DLD1 (cell line): ENCODE data around the gene BRPF1.

Source experiments
- in situ Hi-C: cut with HindIII; loops from 2 replicates; pipeline ENCODE4 v1.10.0; 2017; ENCODE audit warnings: low sequenced_read_pairs

The BRPF1 gene

DNA sequence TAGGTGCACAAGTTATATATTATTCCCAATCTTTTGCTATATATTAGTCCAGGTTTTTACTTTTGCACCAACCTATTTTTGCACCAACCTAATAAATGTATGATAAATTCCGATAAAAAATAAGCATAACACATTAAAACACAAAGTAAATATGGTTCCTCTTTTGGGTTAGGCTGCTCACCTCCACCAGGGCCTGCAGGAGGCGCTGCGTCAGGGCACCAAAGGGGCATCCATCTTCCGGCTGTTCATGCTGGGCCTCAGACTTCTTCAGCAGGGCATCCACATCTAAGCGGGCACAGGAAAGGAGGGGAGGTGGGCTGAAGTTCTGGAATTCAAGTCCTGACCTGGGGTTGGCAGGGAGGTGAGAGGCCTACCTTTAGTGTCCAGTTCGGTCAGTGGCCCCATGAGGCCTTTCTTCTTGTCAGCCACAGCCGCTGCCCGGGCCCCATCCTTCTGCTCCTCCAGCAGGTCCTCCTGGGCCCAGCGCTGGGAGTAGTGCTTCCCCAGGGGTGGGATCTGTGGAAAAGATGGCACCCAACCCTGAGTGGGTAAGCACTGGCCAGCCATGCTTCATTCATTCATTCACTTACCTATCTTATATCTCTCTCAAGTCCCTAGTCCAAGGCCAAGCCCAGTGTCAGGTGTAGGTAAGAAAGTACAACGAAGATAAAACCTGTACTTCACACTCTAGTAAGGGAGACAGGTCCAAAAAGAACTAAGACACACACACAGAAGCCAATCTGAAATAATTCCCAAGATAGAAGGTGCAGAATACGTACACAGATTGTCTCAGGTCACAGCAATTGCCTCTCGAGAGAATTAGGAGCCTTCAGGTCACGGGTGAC lies 55.5 kb downstream of the BRPF1 start:
- in situ Hi-C loops: no loop called here

DNA sequence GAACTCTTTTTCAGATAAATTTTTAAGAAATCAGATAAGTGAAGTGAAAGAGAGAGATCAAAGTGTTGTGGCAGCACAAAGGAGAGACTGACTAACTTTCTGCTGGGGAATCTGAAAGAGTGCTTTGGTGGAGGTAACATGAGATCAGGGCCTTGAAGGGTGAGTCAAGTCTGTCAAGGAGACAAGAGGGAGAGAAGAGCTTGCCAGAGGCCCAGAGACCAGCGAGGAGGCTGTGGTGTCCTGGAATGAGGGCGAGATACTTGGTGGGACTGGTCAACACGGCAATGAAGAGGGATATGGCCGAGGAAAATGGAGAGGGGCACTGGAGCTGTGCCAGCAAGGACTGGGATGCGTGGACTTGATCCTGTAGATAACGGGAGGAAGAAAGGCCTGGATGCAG lies 56.2 kb downstream of the BRPF1 start:
- in situ Hi-C loops: no loop called here

DNA sequence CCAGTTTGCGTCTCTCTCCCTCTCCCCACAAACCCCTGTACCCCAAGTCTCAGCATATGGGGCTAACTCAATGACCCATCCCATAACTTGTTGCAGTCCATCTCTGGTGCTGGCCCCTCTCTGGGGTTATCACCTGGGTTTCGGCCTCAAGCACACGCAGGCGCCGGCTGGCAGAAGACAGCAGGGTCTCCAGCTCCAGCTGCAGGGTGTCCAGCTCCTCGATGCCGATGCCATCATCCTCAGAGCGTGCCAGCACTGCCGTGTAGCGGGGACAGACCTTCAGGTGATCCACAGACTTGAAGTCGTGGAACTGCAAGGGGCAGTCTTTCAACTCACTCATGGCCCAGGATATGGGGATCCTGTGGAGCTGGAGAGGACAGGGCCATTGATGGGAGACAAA lies 59.6 kb downstream of the BRPF1 start:
- in situ Hi-C loops: no loop called here

DNA sequence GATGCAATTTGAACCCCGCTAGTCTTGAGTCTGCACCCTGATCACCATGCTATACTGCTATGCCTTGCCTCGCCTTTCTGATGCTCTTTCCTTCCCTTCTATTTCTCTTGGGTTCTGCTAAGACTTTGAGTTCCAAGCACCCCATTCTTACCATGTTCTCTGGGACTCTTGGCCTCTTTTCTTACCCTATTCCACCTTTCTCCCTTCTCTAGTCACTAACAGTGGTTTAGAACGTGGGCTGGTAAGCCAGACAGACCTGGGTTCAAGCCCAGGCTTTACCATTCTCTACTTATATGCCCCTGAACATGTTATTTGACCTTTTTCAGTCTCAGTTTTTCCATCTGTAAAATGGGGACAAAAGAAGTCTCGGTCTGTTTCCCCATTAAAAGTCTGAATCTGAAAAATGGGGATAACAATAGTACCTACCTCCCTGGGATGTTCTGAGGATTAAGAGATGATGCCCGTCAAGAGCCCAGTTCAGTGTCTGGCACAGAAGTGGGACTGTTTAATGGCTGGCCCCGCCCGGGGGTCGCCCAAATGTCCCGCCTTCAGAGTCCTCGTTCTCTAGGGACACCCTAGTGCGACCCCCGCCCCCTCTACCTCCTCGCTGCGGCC lies 60.4 kb downstream of the BRPF1 start:
- in situ Hi-C loops: no loop called here

DNA sequence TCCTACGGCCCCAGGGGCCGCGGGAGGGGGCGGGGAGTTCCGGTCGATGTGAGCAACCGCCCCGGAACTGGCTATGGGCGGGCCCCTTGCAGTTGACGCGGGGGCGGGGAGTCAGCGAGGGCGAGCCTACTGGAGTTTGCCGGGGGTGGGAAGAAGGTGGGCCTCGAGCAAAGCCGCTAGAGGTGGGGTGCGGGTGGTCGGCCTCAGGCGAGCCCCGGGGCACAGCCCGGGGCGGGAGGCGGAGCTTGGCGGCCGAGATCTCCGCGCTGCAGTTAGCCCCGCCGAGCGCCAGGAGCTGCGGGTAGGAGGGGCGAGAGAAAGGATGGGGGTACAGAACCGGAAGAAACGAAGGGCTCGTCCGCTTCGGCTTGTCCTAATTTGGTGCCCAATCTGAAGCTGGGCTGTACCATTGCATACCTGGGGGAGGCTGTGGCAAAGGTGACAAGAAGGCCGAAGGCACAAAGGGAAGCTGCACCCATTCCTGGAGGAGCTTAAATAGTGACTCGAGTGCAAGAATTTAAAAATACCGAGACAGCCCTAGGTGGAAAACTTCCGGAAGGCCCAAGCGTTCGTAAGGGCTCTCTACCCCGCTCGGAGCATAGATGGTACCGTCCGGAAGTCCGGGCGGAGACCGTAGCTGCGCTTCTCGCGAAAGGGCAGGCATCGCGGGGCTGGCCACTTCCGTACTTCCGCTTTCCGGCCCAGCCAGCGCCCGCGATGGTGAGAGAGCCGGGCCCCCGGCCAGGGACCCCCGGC lies 61.0 kb downstream of the BRPF1 start, which contains the start of the genes ARPC4 and TADA3:
ARPC4 (plus strand) TSS at position 678 of the 756 bp plus-strand sequence; CDS start at position 718, 40 bp downstream.
TADA3 (minus strand) TSS at position 69 of the 756 bp plus-strand sequence. CDS start 1,007 bp downstream, outside the sequence.
- in situ Hi-C loops: no loop called here

DNA sequence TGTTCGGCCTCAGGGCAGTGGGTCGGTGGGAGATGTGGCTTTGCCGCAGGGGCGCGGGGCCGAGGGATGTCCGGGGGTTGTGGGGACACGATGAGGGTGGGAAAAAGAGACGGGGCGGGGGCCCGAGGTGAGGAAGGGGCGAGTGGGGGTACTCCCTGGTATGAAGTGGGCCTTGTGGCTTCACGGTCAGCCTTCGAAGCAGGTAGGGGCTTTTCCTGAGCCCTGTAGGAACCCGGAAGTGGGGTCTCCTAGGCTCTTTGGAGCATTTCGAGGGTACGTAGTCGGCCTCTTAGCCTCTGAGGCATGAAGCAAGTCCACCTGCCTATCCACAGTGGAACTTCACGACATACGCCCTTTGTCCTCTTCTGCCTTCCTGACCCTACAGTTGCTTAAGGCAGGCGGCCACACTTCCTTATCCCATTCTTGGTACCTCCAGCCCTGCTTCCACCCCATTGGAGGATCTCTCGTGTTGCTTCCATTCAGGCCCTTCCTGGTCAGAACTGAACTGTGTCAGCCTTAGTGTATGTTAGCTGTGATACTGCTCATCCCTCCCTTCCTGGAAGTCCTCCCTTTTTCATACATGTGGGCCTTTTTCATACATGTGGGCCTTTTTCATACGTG lies 61.7 kb downstream of the BRPF1 start:
- in situ Hi-C loops: no loop called here

DNA sequence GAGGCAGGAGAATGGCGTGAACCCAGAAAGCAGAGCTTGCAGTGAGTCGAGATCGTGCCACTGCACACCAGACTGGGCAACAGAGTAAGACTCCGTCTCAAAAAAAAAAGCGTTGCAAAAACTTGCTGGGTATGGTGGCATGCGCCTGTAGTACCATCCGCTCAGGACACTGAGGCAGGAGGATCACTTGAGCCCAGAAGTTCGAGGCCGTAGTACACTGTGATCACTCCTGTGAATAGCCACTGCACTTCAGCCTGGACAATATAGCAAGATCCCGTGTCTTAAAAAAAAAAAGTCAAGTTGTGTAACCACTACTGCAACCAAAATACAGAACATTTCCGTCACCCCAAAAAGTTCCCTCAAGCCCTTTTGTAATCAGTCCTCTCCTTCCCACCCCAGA lies 62.9 kb downstream of the BRPF1 start:
- in situ Hi-C loops: no loop called here

DNA sequence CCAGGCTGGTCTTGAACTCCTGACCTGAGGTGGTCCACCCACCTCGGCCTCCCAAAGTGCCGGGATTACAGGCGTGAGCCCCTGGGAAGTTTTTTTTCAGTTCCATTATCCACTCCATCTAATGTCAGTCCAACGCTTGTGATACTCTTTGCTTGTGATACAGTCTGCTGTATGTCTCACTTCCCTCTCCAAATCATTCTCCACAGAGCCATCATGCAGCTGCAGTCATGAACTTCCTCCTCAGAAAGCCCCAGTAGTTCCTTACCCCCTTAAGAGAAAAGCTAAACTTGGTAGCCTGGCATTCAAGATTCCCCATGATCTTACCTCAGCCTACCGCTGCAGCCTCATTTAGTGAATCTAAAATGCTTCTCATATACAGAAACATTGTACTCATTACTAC lies 63.7 kb downstream of the BRPF1 start:
- in situ Hi-C loops: no loop called here

DNA sequence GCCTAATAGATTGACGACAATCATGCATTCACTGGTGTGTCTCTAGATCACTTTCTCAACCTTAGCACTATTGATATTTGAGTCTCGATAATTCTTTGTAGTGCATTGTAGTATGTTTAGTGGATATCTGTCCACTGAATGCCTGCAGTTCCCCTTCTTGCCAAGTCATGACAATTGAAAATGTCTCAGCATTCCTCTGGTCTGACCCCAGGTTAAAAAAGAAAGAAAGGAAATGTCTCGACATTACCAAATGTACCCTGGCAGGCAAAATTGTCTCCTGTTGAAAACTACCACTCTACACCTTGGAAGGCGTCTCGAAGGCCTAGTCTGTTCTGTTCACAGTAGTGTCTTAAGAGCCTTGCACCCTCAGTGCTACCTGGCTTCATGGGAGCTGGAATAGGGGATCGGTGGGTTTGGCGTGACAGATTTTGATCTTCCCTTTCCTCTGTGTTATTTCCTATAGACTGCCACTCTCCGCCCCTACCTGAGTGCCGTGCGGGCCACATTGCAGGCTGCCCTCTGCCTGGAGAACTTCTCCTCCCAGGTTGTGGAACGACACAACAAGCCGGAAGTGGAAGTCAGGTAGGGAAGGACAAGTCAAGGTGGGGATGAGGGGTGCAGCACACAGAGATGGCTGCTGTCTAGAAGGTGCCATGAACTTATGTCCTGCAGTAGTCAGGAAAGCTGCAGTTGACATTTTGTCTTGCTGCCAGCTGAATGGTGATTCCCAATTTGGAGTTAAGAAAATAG lies 65.8 kb downstream of the BRPF1 start:
- in situ Hi-C loops: no loop called here
